ENCODE results near the gene GLRX3.

GLRX3 gene

GRCh38 chr10:130141460-130141859 is 5.3 kb downstream of the GLRX3 start:
- H3K4me3 Mint-ChIP-seq, result no peak overlapping the region
- H3K36me3 Mint-ChIP-seq (ENCODE audit: insufficient read depth), result peaks cover 18% of the 10 kb centered on the region
- ATAC-seq (replicated peaks; ENCODE audit: extremely low read depth, poor library complexity, severe bottlenecking) (no peak), DNase-seq (ENCODE audit: low spot score in 2 of 2) (no peak)
- H3K4me1 Mint-ChIP-seq, result peaks cover 49% of the 10 kb centered on the region
- H3K27me3 Mint-ChIP-seq, result no peaks in the 10 kb centered on the region
- H3K9me3 Mint-ChIP-seq, result no peaks in the 10 kb centered on the region
- H3K27ac Mint-ChIP-seq (ENCODE audit: low read depth), result no peak overlapping the region

GRCh38 chr10:130141878-130142277 is 5.7 kb downstream of the GLRX3 start:
- Mint-ChIP-seq H3K9me3 (no peaks in the 10 kb centered on the region), H3K4me3 (peak overlapping the region; percentile 23)

GRCh38 chr10:130146042-130146441 is 9.9 kb downstream of the GLRX3 start:
- Mint-ChIP-seq H3K4me3 (no peak overlapping the region), H3K36me3 (ENCODE audit: insufficient read depth) (peaks cover 26% of the 10 kb centered on the region), H3K27ac (ENCODE audit: low read depth) (no peak overlapping the region), H3K27me3 (no peaks in the 10 kb centered on the region), H3K4me1 (peaks cover 40% of the 10 kb centered on the region), H3K9me3 (no peaks in the 10 kb centered on the region)
- no peak for ATAC-seq (replicated peaks; ENCODE audit: extremely low read depth, poor library complexity, severe bottlenecking)
- DNase-seq (ENCODE audit: low spot score in 2 of 2), result no peak

More at GRCh38 chr10:130141878-130142277, 5.7 kb downstream of the GLRX3 start:
- Mint-ChIP-seq H3K27ac (ENCODE audit: low read depth) (peak overlapping the region; percentile 10), H3K27me3 (no peaks in the 10 kb centered on the region), H3K36me3 (ENCODE audit: insufficient read depth) (peaks cover 20% of the 10 kb centered on the region), H3K4me1 (peaks cover 49% of the 10 kb centered on the region)
- ATAC-seq (replicated peaks; ENCODE audit: extremely low read depth, poor library complexity, severe bottlenecking) (peak; percentile 60), DNase-seq (ENCODE audit: low spot score in 2 of 2) (no peak)

GRCh38 chr10:130159192-130159794 is 23.1 kb downstream of the GLRX3 start:
- ATAC-seq (replicated peaks; ENCODE audit: extremely low read depth, poor library complexity, severe bottlenecking) (no peak), DNase-seq (ENCODE audit: low spot score in 2 of 2) (no peak)
- Mint-ChIP-seq H3K4me1 (peaks cover 34% of the 10 kb centered on the region), H3K27me3 (no peaks in the 10 kb centered on the region), H3K9me3 (no peaks in the 10 kb centered on the region), H3K36me3 (ENCODE audit: insufficient read depth) (peaks cover 28% of the 10 kb centered on the region), H3K27ac (ENCODE audit: low read depth) (no peak overlapping the region), H3K4me3 (no peak overlapping the region)

GRCh38 chr10:130160775-130161174 is 24.6 kb downstream of the GLRX3 start:
- Mint-ChIP-seq H3K27ac (ENCODE audit: low read depth) (no peak overlapping the region), H3K36me3 (ENCODE audit: insufficient read depth) (peaks cover 35% of the 10 kb centered on the region), H3K4me3 (no peak overlapping the region), H3K4me1 (peaks cover 20% of the 10 kb centered on the region), H3K9me3 (no peaks in the 10 kb centered on the region), H3K27me3 (no peaks in the 10 kb centered on the region)
- DNase-seq (ENCODE audit: low spot score in 2 of 2) (no peak), ATAC-seq (replicated peaks; ENCODE audit: extremely low read depth, poor library complexity, severe bottlenecking) (no peak)

- H3K27me3 Mint-ChIP-seq, result no peaks in the 10 kb centered on the region
- DNase-seq (ENCODE audit: low spot score in 2 of 2) (no peak), ATAC-seq (replicated peaks; ENCODE audit: extremely low read depth, poor library complexity, severe bottlenecking) (no peak)
- H3K4me1 Mint-ChIP-seq, result peaks cover 17% of the 10 kb centered on the region
- H3K9me3 Mint-ChIP-seq, result no peaks in the 10 kb centered on the region
- peaks cover 39% of the 10 kb centered on the region for H3K36me3 Mint-ChIP-seq (ENCODE audit: insufficient read depth)
- H3K27ac Mint-ChIP-seq (ENCODE audit: low read depth), result no peak overlapping the region
- H3K4me3 Mint-ChIP-seq, result no peak overlapping the region
Observed at GRCh38 chr10:130161331-130161730, 25.1 kb downstream of the GLRX3 start.

GRCh38 chr10:130167193-130167592 is 31.0 kb downstream of the GLRX3 start:
- H3K4me3 Mint-ChIP-seq, result no peak overlapping the region
- no peak for DNase-seq (ENCODE audit: low spot score in 2 of 2)
- H3K4me1 Mint-ChIP-seq, result peaks cover 19% of the 10 kb centered on the region
- H3K27me3 Mint-ChIP-seq, result no peaks in the 10 kb centered on the region
- peaks cover 39% of the 10 kb centered on the region for H3K36me3 Mint-ChIP-seq (ENCODE audit: insufficient read depth)
- H3K27ac Mint-ChIP-seq (ENCODE audit: low read depth), result no peak overlapping the region
- ATAC-seq (replicated peaks; ENCODE audit: extremely low read depth, poor library complexity, severe bottlenecking), result no peak
- H3K9me3 Mint-ChIP-seq, result no peaks in the 10 kb centered on the region

DNA sequence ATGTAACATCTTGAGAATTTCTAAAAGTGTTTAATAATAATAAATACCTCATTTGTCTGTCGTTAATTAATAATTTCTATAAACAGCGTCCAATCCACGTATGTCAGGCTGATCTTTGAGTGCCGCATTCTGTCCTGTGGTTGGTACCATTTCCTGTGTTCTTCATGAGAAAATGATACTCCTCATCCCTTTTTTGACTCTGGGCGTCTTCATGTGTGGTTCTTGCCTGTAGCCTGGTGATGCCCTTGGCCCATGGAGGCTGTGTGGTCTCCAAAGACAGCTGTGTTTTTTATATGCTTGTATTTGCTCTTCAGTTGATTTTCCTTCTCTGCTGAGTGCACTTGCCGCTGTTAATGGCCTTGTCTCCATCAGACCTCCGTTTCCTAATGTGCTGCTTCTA is 31.5 kb downstream of the GLRX3 start:
- DNase-seq (ENCODE audit: low spot score in 2 of 2) (no peak), ATAC-seq (replicated peaks; ENCODE audit: extremely low read depth, poor library complexity, severe bottlenecking) (no peak)
- Mint-ChIP-seq H3K27me3 (no peaks in the 10 kb centered on the region), H3K4me3 (no peak overlapping the region), H3K4me1 (peaks cover 19% of the 10 kb centered on the region), H3K36me3 (ENCODE audit: insufficient read depth) (peaks cover 35% of the 10 kb centered on the region), H3K27ac (ENCODE audit: low read depth) (no peak overlapping the region), H3K9me3 (no peaks in the 10 kb centered on the region)

DNA sequence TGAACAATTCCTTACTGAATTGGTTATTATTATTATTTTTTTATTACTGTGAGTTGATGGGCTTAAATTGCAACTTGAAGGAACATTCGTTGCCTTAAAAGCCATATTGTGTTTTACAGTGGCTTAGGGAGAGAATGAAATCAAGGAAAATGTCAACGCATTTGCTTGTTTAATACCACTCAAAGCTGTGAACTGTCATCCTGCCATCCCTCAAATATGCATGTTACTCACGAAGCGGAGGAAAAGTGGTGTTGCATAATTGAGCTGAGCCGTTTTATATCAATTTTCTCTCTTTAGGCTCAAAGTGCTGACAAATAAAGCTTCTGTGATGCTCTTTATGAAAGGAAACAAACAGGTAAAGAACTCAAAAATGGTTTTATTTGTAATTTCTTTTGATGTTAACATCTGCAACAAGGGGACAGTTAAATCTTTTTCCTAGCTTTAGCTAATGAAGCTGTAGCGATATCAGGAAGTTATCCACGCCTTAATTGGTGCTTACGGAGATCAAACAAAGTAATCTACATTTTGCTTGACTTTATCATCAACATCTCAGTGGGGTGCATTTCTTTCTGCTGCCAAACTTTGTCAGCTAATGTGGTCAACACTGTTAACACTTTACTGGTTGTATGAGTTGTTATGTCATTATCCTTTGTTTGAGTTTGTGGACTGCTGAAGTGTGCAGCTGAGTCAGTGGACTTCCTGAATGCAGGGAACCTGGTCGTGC is 33.1 kb downstream of the GLRX3 start:
- Mint-ChIP-seq H3K36me3 (ENCODE audit: insufficient read depth) (peaks cover 30% of the 10 kb centered on the region), H3K27ac (ENCODE audit: low read depth) (no peak overlapping the region), H3K9me3 (no peaks in the 10 kb centered on the region), H3K4me3 (no peak overlapping the region), H3K4me1 (peaks cover 25% of the 10 kb centered on the region), H3K27me3 (no peaks in the 10 kb centered on the region)
- ATAC-seq (replicated peaks; ENCODE audit: extremely low read depth, poor library complexity, severe bottlenecking) (peak; percentile 28), DNase-seq (ENCODE audit: low spot score in 2 of 2) (no peak)

GRCh38 chr10:130171196-130171595 is 35.0 kb downstream of the GLRX3 start:
- Mint-ChIP-seq H3K9me3 (no peaks in the 10 kb centered on the region), H3K4me1 (peaks cover 25% of the 10 kb centered on the region), H3K36me3 (ENCODE audit: insufficient read depth) (peaks cover 22% of the 10 kb centered on the region), H3K27me3 (no peaks in the 10 kb centered on the region), H3K4me3 (peak overlapping the region; percentile 2), H3K27ac (ENCODE audit: low read depth) (no peak overlapping the region)
- DNase-seq (ENCODE audit: low spot score in 2 of 2), result no peak
- peak; percentile 60 for ATAC-seq (replicated peaks; ENCODE audit: extremely low read depth, poor library complexity, severe bottlenecking)

DNA sequence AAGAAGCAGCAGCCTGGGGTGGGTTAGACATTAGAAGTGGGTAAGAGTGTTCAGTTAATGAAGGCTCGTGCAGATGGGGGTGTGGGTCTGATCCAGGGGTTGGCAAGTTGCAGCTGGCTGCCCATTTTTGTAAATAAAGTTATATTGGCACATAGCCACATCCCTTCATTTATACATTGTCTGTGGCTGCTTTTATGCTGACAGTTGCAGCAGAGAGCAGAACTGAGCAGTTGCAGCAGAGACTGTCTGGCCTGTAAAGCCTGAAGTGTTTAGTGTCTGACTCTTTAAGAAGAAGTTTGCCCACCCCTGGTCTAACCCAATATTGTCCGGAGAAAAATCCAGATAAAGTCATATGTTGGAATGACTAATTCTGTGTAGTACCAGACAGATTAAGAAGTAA is 38.1 kb downstream of the GLRX3 start:
- ATAC-seq (replicated peaks; ENCODE audit: extremely low read depth, poor library complexity, severe bottlenecking) (no peak), DNase-seq (ENCODE audit: low spot score in 2 of 2) (no peak)
- no peaks in the 10 kb centered on the region for H3K9me3 Mint-ChIP-seq
- no peak overlapping the region for H3K4me3 Mint-ChIP-seq
- H3K27ac Mint-ChIP-seq (ENCODE audit: low read depth), result no peak overlapping the region
- H3K4me1 Mint-ChIP-seq, result peaks cover 20% of the 10 kb centered on the region
- H3K27me3 Mint-ChIP-seq, result no peaks in the 10 kb centered on the region
- H3K36me3 Mint-ChIP-seq (ENCODE audit: insufficient read depth), result peaks cover 14% of the 10 kb centered on the region

GRCh38 chr10:130175074-130175473 is 38.9 kb downstream of the GLRX3 start:
- peaks cover 19% of the 10 kb centered on the region for H3K36me3 Mint-ChIP-seq (ENCODE audit: insufficient read depth)

DNA sequence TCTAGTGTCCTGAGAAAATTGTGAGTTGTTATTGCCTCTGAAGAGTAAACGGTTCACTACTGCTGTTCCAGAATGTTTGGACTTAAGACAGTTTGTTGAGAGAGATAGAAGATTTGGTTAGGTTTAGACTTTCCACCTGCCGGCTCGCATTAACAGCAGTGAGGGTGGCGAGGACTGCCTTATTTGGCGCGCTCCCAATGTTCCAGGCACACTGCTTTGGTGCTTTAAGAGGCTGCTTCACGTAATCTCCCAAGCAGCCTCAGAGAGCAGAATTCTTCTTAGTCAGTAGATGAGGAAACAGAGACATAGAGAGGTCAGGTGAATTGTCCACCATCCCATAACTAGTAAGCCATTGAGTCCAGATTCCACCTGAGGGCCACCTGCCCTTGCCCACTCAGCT is 41.1 kb downstream of the GLRX3 start:
- Mint-ChIP-seq H3K9me3 (no peaks in the 10 kb centered on the region), H3K4me3 (no peak overlapping the region), H3K36me3 (ENCODE audit: insufficient read depth) (peaks cover 29% of the 10 kb centered on the region), H3K27ac (ENCODE audit: low read depth) (no peak overlapping the region), H3K27me3 (no peaks in the 10 kb centered on the region), H3K4me1 (peaks cover 14% of the 10 kb centered on the region)
- DNase-seq (ENCODE audit: low spot score in 2 of 2), result no peak
- ATAC-seq (replicated peaks; ENCODE audit: extremely low read depth, poor library complexity, severe bottlenecking), result no peak

More at GRCh38 chr10:130175074-130175473, 38.9 kb downstream of the GLRX3 start:
- Mint-ChIP-seq H3K4me3 (no peak overlapping the region), H3K4me1 (peaks cover 16% of the 10 kb centered on the region), H3K27me3 (no peaks in the 10 kb centered on the region), H3K9me3 (no peaks in the 10 kb centered on the region), H3K27ac (ENCODE audit: low read depth) (peak overlapping the region; percentile 42)
- no peak for DNase-seq (ENCODE audit: low spot score in 2 of 2)
- no peak for ATAC-seq (replicated peaks; ENCODE audit: extremely low read depth, poor library complexity, severe bottlenecking)

Measured in central memory CD8-positive, alpha-beta T cell (primary cell).